NCI-H82 treated with DMSO at 0.1 percent for 48 hours (cell line): ENCODE data around the gene SLC35F3.
"Not testable (repeated sequence)": the region's sequence is repeated elsewhere in the genome, so short reads cannot be mapped to it uniquely, and the experiment has no call there.

Source experiments
- DNase-seq: peaks from one replicate; lab custom pipeline; 2025; ENCODE audit not compliant: unreplicated experiment; lab: John Stamatoyannopoulos, UW

SLC35F3 gene

DNA sequence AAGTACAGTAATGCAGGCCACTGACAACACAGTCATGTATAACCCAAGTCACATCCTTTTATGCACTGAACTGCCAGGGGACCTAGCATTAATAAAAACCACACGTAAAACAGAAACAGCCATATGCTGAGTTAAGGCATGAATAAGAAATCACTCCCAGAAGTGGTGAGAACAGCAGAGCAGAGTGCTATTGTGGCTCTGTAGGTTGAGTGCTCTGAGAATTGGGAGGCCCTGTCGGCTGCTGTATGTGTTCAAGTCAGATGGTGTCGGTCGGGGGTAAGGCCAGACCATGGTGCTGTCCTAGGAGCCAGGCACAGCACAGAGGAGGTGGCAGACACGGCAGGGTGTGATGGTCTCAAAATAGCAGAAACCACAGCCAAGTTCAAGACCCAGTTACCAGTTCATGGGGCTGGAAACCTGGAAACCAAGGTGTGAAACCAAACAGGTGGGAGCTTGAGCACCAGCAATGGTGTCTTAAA is 342.2 kb downstream of the SLC35F3 start:
- DNase-seq: no peak

DNA sequence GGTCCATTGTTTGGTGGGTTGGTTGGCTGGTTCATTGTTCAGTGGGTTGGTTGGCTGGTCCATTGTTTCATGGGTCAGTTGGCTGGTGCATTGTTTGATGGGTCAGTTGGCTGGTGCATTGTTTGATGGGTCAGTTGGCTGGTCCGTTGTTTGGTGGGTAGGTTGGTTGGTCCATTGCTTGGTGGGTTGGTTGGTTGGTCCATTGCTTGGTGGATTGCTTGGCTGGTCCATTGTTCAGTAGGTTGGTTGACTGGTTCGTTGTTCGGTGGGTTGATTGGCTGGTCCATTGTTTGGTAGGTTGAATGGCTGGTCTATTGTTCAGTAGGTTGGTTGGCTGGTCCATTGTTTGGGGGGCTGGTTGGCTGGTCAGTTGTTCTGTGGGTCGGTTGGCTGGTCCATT is 343.3 kb downstream of the SLC35F3 start:
- DNase-seq: not testable (repeated sequence)

- no peak for DNase-seq
Measured at GRCh38 chr1:234250747-234251146, 346.3 kb downstream of the SLC35F3 start.

- DNase-seq: no peak
Measured at GRCh38 chr1:234253732-234254131, 349.3 kb downstream of the SLC35F3 start.

DNA sequence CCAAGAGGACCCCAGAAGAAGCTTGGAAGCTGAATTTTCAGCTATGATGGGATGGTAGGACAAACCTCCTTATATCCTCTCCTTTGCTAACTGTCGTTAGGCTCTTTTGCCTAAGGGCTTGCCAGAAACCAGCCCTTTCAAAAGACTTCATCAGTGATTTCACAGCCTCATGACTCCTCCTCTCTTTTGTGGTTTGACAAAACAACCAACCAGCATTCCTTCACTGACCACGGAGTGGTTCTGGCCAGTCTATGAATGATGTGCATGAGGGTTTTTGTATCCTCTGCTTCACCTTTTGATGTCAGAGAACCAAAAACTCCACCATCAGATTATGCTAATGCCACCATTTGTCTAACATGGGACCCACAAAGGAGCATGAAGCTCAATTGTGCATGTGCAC is 351.9 kb downstream of the SLC35F3 start:
- DNase-seq: no peak

- no peak for DNase-seq
Measured at GRCh38 chr1:234258071-234258470, 353.6 kb downstream of the SLC35F3 start.

DNA sequence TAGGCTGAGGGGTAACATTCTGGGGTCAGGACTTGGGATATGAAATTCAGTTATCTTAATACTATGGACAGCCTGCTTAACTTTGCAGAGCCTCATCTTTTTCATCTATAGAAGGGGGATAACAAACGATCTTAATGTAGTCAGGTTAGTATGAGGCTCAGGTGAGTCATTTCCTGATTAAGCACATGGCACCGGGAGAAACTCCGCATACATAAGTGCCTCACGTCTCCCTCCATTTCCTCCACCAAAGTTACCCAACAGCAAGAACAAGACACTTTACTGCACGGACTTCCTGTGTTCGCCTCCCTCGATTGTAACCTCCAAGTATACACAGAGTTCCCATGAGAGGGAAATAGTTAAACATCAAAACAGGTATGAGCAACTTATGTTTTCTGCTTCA is 356.1 kb downstream of the SLC35F3 start:
- no peak for DNase-seq

GRCh38 chr1:234261545-234261944 is 357.1 kb downstream of the SLC35F3 start:
- DNase-seq: no peak

DNA sequence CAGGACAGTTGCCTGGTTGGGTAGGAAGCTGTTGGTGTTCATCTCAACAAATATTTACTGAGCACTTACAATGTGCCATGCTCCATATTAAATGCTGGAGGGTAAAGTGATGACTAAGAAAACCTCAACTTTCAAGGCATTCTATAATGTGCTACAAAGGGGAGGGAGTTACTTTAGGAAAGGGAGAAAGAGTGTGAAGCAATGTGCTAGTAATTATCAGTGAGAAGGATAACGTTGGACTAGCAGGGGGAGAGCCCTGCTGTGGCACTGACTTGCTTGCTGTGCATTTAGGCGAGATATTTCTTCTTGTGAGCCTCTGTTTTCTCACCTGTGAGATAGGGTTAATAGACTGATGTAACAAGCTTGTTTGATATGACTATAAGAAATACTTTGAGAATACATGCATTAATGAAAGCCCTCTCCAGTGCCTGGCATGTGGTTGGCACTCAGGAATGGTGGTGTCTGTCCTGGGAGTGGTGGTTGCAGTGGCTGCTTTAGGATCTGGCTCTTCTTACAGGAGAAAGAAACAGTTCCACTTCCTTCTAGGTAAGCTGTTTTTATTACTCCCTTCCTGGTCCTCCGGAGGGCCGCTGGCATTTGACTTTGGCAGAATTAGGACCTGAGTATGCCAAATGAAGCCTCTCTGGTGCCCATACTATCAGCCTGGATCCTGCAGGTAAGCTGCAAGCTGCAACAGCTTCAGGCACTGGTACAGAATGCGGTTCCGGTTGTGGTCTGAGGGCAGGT is 357.7 kb downstream of the SLC35F3 start:
- no peak for DNase-seq

- DNase-seq: no peak
Measured at GRCh38 chr1:234262754-234263105, 358.3 kb downstream of the SLC35F3 start.

GRCh38 chr1:234264832-234265231 is 360.4 kb downstream of the SLC35F3 start:
- no peak for DNase-seq

GRCh38 chr1:234265321-234265720 is 360.8 kb downstream of the SLC35F3 start:
- no peak for DNase-seq

DNA sequence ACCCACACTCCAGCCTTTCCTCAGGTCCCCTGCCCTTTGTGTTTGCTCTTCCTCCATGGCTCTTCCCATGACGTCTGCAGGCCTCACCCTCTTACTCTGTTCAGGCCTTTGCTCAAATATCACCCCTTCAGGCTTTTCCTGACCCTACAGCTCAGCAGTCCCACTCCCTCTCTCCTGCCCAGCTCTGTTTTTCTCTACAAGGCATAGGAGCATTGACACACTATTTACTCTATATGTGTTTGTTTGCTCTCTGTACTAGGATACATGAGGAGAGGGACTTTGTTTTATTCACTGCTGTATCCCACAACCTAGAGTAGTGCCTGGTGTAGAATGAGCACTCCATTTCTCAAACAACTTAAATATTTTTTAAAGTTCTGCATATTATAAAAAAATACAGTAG is 361.4 kb downstream of the SLC35F3 start:
- DNase-seq: no peak

DNA sequence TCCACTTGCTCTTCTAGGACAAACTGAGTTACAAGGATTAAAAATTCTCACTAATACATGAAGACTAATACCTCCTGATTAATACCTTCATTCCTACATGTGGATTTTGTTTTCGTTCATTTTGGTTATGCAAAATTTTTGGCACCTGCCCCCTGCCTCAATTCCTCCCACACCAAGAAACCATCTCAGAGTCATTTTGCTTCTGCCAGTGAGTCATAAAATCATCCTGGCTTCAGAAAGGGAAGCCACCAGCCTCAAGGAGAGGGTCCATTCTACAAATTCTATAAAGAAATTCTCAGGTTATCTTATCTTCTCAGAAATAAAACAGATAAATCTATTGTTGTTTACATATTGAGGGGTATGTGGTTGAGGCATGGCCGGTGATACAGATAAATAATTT is 365.6 kb downstream of the SLC35F3 start:
- no peak for DNase-seq

DNA sequence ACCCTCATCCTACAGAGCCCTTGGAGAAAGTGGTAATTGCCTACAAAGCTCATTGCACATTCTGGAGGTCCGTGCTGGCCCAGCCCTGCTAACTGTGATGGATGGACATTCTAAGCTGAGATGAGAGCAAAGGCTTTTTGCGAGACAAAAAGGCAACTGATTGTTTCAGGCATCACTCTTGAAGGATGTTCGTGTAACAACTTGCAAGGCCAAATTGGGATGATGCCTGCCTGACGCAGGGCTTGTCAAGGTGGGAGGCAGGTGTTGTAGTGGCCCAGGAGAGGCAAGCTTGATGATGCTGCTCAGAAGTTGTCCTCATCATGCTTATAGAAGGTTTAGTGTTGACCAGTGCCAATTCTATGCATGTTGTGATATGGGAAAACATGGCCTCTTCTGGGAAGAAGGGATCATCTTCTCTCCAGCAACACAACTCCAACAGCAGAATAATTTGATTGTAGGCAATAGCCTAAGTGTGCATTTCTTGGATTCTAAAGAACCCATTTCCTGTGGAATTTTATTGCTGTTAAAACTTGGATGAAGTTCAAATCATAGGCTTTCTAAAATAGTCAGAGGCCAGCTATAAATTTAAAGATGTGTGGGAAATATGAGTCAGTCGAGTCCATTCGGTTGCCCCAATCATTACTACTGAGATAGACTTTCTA is 366.2 kb downstream of the SLC35F3 start:
- DNase-seq: no peak

- DNase-seq: no peak
Measured at GRCh38 chr1:234271243-234271606, 366.7 kb downstream of the SLC35F3 start.

- no peak for DNase-seq
Measured at GRCh38 chr1:234272656-234273312, 368.3 kb downstream of the SLC35F3 start.

- DNase-seq: no peak
Measured at GRCh38 chr1:234273981-234274380, 369.5 kb downstream of the SLC35F3 start.

DNA sequence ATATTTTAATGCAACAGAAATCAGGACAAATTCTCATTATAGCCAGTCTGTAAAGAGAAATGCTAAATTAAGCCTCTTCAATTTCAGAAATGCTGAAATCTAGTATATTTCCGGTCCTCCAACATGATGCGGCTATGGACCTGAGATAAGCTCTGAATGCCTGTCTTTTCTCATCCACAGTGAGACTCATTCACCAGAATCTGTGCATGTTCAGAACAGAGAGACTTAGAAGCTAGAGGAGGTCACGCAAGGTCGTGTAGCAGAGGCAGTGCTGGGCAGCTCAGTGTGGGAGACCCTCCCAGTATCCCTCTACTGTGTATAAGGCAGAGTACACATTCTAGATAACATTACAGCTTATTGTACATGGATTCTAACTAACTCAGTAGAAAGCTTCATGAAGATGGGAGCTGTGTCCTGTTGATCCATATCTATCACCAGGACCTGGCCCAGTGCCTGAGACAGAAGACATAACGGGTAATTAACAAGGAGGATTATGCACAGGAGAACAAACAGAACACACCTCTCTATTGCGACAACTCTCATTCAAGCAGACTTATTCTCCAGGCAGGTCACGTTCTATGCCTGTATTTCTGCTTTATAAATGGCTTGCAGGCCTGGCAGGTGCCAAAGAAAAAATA is 371.8 kb downstream of the SLC35F3 start:
- no peak for DNase-seq

DNA sequence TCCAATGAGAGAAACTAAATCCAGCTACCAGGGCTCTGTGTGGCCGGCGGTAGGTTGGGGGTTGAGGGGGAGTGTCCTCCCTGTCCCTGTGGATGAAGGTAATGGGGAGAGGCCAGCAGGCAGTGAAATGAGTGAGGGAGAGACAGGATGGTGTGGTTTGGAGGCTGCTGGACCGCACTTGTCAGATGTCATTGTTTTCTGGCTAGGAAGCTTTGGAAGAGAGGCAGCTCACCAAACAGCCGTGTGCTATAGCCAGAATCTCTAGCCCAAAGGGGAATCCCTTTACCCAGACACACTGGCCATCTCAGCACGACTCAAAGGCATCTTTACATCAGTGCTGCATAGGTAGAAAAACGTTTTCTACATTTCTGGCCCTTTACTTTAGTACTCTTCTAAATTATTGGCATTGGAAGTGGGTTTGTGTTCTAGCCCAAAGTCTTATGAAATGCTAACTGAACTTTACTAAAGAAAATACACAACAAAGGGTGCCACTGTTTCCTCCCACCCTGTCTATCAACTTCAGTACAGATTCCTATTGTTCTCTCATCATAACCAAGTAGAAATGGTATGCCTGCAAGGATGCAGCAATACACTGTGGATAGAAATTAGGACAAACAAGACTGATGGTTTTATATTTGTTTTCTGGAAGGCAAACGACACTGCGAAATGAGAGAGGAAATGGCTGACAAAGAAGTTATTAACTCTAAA is 372.8 kb downstream of the SLC35F3 start:
- no peak for DNase-seq

DNA sequence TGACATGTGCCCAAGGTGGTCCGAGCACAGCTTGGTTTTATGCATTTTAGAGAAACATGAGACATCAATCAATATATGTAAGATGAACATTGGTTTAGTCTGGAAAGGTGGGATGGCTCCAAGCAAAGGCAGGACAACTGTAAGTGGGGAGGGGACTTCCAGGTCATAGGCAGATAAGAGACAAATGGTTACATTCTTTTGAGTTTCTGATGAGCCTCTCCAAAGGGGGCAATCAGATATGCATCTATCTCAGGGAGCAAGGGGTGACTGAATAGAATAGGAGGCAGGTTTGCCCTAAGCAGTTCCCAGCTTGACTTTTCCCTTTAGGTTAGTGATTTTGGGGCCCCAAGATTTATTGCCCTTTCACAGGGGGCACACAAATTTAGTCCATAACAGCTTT is 374.5 kb downstream of the SLC35F3 start:
- DNase-seq: no peak
